Neural progenitor cell (in vitro differentiated cells): ENCODE data around the gene DNAJB12.

Experiments
- EZH2 ChIP-seq: fragments of 200-600 bp; sonication (generic); IDR thresholded peaks from 2 replicates; pipeline ENCODE4 v1.6.1; 2017; ENCODE audit warnings: antibody characterized with exemption, mild to moderate bottlenecking, moderate library complexity
- EZH2phosphoT487 ChIP-seq: fragments of 200-600 bp; sonication (generic); IDR thresholded peaks from 2 replicates; pipeline ENCODE4 v1.6.1; 2017; ENCODE audit warnings: antibody characterized with exemption
- TF ChIP-seq, protein P1 (sequence below): fragments of 200-600 bp; sonication (generic); IDR thresholded peaks from 2 replicates; pipeline ENCODE4 v1.5.1; 2017; ENCODE audit warnings: antibody characterized with exemption, mild to moderate bottlenecking

DNA sequence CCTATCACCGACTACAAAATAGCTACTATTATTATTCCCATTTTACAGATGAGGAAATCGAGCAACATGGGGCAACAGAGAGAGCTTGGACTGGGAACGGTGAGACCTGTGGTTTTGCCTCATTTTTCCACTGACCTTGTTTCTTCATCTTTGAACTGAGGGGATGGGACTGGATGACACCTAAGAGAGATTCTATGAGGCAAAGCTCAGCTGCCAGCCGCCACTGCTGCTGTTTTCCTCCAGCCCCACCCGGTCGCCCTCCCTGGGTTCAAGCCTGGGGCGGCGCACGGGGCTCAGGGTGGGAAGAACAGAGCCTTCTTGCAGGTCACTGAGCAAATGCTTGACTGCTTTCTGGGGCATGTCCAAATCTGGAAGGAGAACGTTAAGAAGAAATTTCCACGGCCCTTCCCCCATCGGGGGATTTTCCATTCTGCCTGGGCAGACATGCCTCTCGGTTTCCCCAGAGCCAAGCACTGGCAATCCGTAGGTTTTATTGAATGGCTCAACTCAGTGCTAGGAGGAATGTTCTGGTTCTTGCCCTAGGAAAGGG is 68.7 kb downstream of the DNAJB12 start:
- TF ChIP-seq, protein P1, sequence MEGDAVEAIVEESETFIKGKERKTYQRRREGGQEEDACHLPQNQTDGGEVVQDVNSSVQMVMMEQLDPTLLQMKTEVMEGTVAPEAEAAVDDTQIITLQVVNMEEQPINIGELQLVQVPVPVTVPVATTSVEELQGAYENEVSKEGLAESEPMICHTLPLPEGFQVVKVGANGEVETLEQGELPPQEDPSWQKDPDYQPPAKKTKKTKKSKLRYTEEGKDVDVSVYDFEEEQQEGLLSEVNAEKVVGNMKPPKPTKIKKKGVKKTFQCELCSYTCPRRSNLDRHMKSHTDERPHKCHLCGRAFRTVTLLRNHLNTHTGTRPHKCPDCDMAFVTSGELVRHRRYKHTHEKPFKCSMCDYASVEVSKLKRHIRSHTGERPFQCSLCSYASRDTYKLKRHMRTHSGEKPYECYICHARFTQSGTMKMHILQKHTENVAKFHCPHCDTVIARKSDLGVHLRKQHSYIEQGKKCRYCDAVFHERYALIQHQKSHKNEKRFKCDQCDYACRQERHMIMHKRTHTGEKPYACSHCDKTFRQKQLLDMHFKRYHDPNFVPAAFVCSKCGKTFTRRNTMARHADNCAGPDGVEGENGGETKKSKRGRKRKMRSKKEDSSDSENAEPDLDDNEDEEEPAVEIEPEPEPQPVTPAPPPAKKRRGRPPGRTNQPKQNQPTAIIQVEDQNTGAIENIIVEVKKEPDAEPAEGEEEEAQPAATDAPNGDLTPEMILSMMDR, result no peak
- TF ChIP-seq EZH2, result no peak
- no peak for TF ChIP-seq EZH2phosphoT487
